ENCODE data around the gene NELL2.

NELL2 gene

DNA sequence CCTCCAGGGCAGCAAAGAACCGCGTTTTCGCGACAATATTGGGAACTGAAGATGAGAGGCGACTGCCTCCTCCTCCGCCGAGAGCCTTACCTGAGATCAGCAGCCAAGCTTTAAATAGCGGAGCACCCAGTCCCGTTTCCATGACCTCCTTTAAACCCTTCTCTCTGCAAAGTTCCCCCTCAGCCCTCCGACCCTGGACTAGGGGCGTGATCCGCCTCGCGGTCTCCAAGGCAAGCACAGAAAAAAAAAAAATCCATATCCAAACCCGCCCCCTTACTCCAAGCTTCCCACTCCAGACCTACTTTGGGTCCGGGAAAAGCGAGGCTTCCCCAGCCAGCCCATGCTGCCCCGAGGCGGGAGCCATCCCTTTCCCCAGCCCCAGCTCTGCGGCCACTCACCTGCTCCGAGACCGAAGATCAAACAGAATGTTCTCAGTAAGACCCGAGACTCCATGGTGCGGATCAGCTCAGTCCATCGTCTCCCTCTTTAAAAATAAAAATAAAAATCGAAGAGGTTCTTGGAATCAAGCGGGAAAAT lies 630 bp downstream of the NELL2 start:
- no peak overlapping the region for H3K27ac Mint-ChIP-seq
- peaks cover 6% of the 10 kb centered on the region for H3K36me3 Mint-ChIP-seq (ENCODE audit: low read depth)
- TF ChIP-seq, protein P1, sequence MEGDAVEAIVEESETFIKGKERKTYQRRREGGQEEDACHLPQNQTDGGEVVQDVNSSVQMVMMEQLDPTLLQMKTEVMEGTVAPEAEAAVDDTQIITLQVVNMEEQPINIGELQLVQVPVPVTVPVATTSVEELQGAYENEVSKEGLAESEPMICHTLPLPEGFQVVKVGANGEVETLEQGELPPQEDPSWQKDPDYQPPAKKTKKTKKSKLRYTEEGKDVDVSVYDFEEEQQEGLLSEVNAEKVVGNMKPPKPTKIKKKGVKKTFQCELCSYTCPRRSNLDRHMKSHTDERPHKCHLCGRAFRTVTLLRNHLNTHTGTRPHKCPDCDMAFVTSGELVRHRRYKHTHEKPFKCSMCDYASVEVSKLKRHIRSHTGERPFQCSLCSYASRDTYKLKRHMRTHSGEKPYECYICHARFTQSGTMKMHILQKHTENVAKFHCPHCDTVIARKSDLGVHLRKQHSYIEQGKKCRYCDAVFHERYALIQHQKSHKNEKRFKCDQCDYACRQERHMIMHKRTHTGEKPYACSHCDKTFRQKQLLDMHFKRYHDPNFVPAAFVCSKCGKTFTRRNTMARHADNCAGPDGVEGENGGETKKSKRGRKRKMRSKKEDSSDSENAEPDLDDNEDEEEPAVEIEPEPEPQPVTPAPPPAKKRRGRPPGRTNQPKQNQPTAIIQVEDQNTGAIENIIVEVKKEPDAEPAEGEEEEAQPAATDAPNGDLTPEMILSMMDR (IDR thresholded peaks at IDR 0.05; ENCODE audit: unreplicated experiment in 3 of 3), result no peak
- H3K9me3 Mint-ChIP-seq, result peaks cover 25% of the 10 kb centered on the region
- H3K4me3 Mint-ChIP-seq, result peak overlapping the region; percentile 91 to 98 (median 93)
- H3K27me3 Mint-ChIP-seq (ENCODE audit: low read depth), result peaks cover 55% of the 10 kb centered on the region
- H3K4me1 Mint-ChIP-seq, result peaks cover 20% of the 10 kb centered on the region

DNA sequence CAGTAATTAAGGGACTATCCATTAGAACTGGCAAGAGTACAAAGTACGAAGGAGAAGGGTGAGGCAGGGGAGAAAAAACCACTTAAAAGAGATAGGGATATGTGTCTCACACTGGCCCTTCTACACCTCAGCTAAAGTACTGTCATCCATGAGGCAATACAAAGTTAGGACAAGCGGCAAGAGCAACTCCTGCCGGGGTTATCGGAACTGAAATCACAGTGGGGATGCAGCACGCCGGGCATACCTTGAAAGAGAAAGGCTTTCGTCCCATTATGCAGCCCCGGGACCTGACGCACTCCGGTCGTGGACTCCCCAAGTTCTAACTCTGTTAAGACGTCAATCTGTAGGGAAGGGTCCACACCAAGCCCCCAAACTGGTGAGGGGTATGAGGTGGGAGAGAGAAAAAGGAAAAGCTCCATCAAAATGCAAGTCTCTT lies 1.1 kb downstream of the NELL2 start:
- Mint-ChIP-seq H3K27me3 (ENCODE audit: low read depth) (peaks cover 56% of the 10 kb centered on the region), H3K4me3 (peak overlapping the region; percentile 91 to 98 (median 93)), H3K9me3 (peaks cover 23% of the 10 kb centered on the region), H3K36me3 (ENCODE audit: low read depth) (peaks cover 8% of the 10 kb centered on the region), H3K4me1 (peaks cover 20% of the 10 kb centered on the region), H3K27ac (no peak overlapping the region)
- TF ChIP-seq, protein P1 (IDR thresholded peaks at IDR 0.05; ENCODE audit: unreplicated experiment in 3 of 3), result no peak

DNA sequence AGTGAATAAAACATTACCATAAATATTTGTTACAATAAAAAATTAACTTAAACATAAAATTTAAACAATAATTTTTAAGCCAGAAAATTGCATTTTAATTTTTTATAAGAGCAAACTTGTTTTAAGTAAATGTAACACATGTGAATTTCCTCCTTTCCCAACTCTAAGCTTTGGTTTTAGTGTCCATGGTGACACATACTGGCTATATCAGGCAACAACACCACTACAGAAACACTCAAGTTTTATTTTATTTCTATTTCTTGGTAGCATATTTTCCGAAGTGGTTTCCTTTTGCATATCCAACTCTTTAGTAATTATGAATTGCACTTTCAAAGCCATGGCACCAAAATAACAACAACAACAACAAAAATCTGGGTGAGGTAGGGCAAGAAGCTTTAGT lies 2.2 kb downstream of the NELL2 start:
- Mint-ChIP-seq H3K4me3 (peak overlapping the region; percentile 91 to 98 (median 93)), H3K9me3 (peaks cover 29% of the 10 kb centered on the region), H3K4me1 (peaks cover 20% of the 10 kb centered on the region), H3K27me3 (ENCODE audit: low read depth) (peaks cover 49% of the 10 kb centered on the region), H3K27ac (no peak overlapping the region), H3K36me3 (ENCODE audit: low read depth) (peaks cover 12% of the 10 kb centered on the region)
- TF ChIP-seq, protein P1 (IDR thresholded peaks at IDR 0.05; ENCODE audit: unreplicated experiment in 3 of 3), result peak; percentile 47 to 62 (median 52)

DNA sequence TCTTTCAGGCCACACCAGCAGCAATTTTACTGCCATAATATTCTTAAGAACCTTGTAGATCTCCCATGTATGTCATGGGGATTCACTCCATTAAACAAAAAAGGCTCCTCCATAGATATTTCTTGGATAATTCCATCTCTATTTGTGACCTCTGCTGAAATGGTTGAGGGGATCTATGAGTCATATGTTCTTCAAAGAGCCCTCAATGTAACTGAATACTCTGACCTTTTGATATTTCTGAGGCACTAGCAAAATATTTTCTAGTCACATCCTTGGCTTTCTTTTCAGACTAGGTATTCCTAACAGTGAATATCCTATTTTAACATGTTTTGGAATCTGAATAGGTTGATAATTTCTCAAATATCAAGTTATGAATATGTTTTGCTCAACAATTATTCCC lies 6.6 kb downstream of the NELL2 start:
- Mint-ChIP-seq H3K4me3 (no peak overlapping the region), H3K27ac (no peak overlapping the region), H3K4me1 (no peaks in the 10 kb centered on the region), H3K9me3 (peaks cover 28% of the 10 kb centered on the region), H3K27me3 (ENCODE audit: low read depth) (peaks cover 19% of the 10 kb centered on the region), H3K36me3 (ENCODE audit: low read depth) (peaks cover 20% of the 10 kb centered on the region)
- TF ChIP-seq, protein P1 (IDR thresholded peaks at IDR 0.05; ENCODE audit: unreplicated experiment in 3 of 3), result no peak

DNA sequence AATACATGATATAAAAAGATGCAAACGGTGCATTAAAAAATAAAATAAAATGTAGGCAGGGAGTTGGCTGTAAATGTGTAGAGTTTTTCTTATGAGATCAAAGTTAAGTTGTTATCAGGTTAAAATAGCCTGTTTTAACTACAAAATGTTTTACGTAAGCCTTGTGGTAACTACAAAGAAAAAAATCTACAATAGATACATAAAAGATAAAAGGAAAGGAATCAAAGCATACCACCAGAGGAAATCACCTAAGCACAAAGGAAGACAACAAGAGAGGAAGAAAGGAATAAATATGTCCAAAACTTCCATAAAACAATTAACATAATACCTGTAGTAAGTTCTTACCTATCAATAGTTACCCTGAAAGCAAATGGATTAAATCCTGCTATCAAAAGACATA lies 12.2 kb downstream of the NELL2 start:
- peaks cover 28% of the 10 kb centered on the region for H3K9me3 Mint-ChIP-seq
- no peaks in the 10 kb centered on the region for H3K4me1 Mint-ChIP-seq
- H3K27me3 Mint-ChIP-seq (ENCODE audit: low read depth), result no peaks in the 10 kb centered on the region
- H3K36me3 Mint-ChIP-seq (ENCODE audit: low read depth), result peaks cover 25% of the 10 kb centered on the region
- H3K4me3 Mint-ChIP-seq, result no peak overlapping the region
- no peak overlapping the region for H3K27ac Mint-ChIP-seq
- TF ChIP-seq, protein P1 (IDR thresholded peaks at IDR 0.05; ENCODE audit: unreplicated experiment in 3 of 3), result no peak

DNA sequence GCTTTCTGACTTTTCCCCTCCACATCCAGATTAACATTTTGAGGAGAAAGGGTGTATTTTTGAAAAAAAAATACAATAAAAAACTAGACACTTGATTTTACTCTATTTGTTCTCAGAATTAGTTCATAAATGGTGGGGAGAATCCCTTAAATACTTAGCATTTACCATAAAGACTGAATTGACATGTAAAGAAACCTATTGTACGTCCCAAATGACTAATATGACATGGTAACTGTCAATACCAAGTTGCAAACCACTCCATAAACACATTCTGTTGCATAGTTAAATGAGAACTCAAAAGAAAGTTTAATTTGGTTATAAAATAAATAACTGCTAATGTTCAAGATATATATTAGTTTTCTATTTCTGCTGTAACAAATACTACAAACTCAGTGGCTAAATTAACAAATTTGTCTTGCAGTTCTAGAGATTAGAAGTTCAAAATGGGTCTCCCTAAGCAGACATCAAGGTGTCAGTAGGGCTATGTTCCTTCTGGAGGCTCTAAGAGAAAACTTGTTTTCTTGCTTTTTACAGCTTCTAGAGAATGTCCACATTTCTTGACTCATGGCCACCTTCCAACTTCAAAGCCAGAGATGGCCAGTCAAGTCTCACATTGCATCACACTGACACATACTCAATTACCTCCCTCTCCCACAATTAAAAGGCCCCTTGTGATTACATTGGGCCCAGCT lies 16.0 kb downstream of the NELL2 start:
- Mint-ChIP-seq H3K27ac (no peak overlapping the region), H3K27me3 (ENCODE audit: low read depth) (no peaks in the 10 kb centered on the region), H3K36me3 (ENCODE audit: low read depth) (peaks cover 18% of the 10 kb centered on the region), H3K4me3 (no peak overlapping the region), H3K4me1 (no peaks in the 10 kb centered on the region), H3K9me3 (peaks cover 16% of the 10 kb centered on the region)
- TF ChIP-seq, protein P1 (IDR thresholded peaks at IDR 0.05; ENCODE audit: unreplicated experiment in 3 of 3), result no peak

Data from nephron (organoid).